Natural killer cell (primary cell): ENCODE measurements around the gene TMBIM4. TPM values are rescaled to one million over a fixed set of nuclear protein-coding genes. Genes with fewer than 3 reads are reported as not detected.
"Not testable (repeated sequence)": the region's sequence is repeated elsewhere in the genome, so short reads cannot be mapped to it uniquely, and the experiment has no call there.

Experiments used
- ATAC-seq, 3 donors: fragments of 150-1000 bp in 2 of 3; fragments of 200-7000 bp in 1 of 3; cut with Tn5 transposase; 1 replicate in 1 of 3; 2 replicates in 2 of 3; pipeline ENCODE4 v1.10.0; 2021; ENCODE audit warnings: mild to moderate bottlenecking in 2 of 3, moderate library complexity in 2 of 3
- DNase-seq, 2 donors: peaks; one replicate each; pipeline versions ENCODE4 v3.0.0 to v3.0.0-alpha.2; 2013 to 2021; ENCODE audit warnings: mixed read lengths in 1 of 2
- H3K27ac ChIP-seq: one replicate; pipeline ENCODE4 v1.5.1; 2013; ENCODE audit warnings: mild to moderate bottlenecking, low read length
- H3K27me3 ChIP-seq: one replicate; pipeline ENCODE4 v1.6.1; 2013; ENCODE audit warnings: low read length; ENCODE audit not compliant: control insufficient read depth, insufficient read depth
- H3K36me3 ChIP-seq: one replicate; pipeline ENCODE4 v1.6.1; 2013; ENCODE audit warnings: low read length; ENCODE audit not compliant: control insufficient read depth, insufficient read depth
- H3K4me1 ChIP-seq: one replicate; pipeline ENCODE4 v1.6.1; 2013; ENCODE audit warnings: low read length; ENCODE audit not compliant: control insufficient read depth, insufficient read depth
- H3K4me3 ChIP-seq: one replicate; pipeline ENCODE4 v1.5.1; 2013; ENCODE audit warnings: low read length
- H3K9me3 ChIP-seq: one replicate; pipeline ENCODE4 v1.6.1; 2013; ENCODE audit warnings: low read length; ENCODE audit not compliant: control insufficient read depth, insufficient read depth
- H3K27ac Mint-ChIP-seq, 2 donors: one replicate each; pipeline ENCODE4 v1.8.0; 2022; ENCODE audit warnings: mild to moderate bottlenecking in 2 of 2, mixed read lengths in 2 of 2, moderate library complexity in 1 of 2
- H3K27me3 Mint-ChIP-seq, 2 donors: one replicate each; pipeline ENCODE4 v1.8.0; 2022; ENCODE audit warnings: low read depth in 2 of 2, mixed read lengths in 2 of 2
- H3K36me3 Mint-ChIP-seq: one replicate; pipeline ENCODE4 v1.8.0; 2022; ENCODE audit warnings: mixed read lengths
- H3K4me1 Mint-ChIP-seq, 2 donors: one replicate each; pipeline ENCODE4 v1.8.0; 2022; ENCODE audit warnings: mixed read lengths in 2 of 2
- H3K4me3 Mint-ChIP-seq: one replicate; pipeline ENCODE4 v1.8.0; 2022; ENCODE audit warnings: mild to moderate bottlenecking, moderate library complexity, mixed read lengths
- H3K9me3 Mint-ChIP-seq, 2 donors: one replicate each; pipeline ENCODE4 v1.8.0; 2022; ENCODE audit warnings: mixed read lengths in 2 of 2
- CTCF ChIP-seq: fragments of 200-600 bp; IDR thresholded peaks from one replicate; pipeline ENCODE4 v1.8.0; 2022; ENCODE audit warnings: antibody characterized with exemption
- WGBS: methylation state at CpG from one replicate; pipeline ENCODE4 v1.1.7; 2013; ENCODE audit warnings: missing lambda C conversion rate; ENCODE audit not compliant: insufficient coverage; 5-methylcytosine and 5-hydroxymethylcytosine counted together
- intact Hi-C: fragments of 100-400 bp; cut with micrococcal nuclease; formaldehyde crosslinking; loops from one replicate; pipeline ENCODE4 v1.14.2; 2022
- total RNA-seq, 4 donors: library from RNA; stranded (reverse); fragments of 120-200 nt in 1 of 4; gene quantifications; one replicate each; pipeline versions ENCODE4 v1.2.3 to v1.2.4, GENCODE V29; 2013 to 2022

TMBIM4 gene
- total RNA-seq, 3 donors from 2014 or later (not counting 1 experiment from before 2014, with no cell fraction given) = 46.6 to 72.0 (median 63.2) TPM

GRCh38 chr12:66187821-66188220, 18.0 kb upstream of the TMBIM4 start:
- Histone ChIP-seq H3K4me1 (peaks cover 11% of the 10 kb centered on the region), H3K36me3 (no peaks in the 10 kb centered on the region), H3K27ac (peak overlapping the region; percentile 18), H3K9me3 (no peaks in the 10 kb centered on the region), H3K4me3 (no peak overlapping the region), H3K27me3 (peaks cover 8% of the 10 kb centered on the region)
- intact Hi-C loops = loop anchor here (2.0 kb wide), 1 partner anchor 19 kb away; the partner anchor contains the start of gene TMBIM4
- no peak for ATAC-seq
- Mint-ChIP-seq H3K27me3 (peaks cover 47 to 54% of the 10 kb centered on the region in 2 donors), H3K9me3 (peaks cover 5 to 6% of the 10 kb centered on the region in 2 donors), H3K4me1 (peaks cover 0 to 7% of the 10 kb centered on the region in 2 donors), H3K4me3 (peak overlapping the region; percentile 79), H3K36me3 (peaks cover 7% of the 10 kb centered on the region), H3K27ac (peak overlapping the region; percentile 40 to 53)
- no peak for TF ChIP-seq CTCF
- WGBS = 81% methylated on average over 3 of the region's 4 CpGs
- DNase-seq = no peak

GRCh38 chr12:66187036-66187435, 17.2 kb upstream of the TMBIM4 start:
- no peaks in the 10 kb centered on the region for H3K36me3 ChIP-seq
- Mint-ChIP-seq H3K4me3 (peak overlapping the region; percentile 65), H3K36me3 (peaks cover 7% of the 10 kb centered on the region), H3K27me3 (peaks cover 54 to 60% of the 10 kb centered on the region in 2 donors), H3K4me1 (peaks cover 0 to 7% of the 10 kb centered on the region in 2 donors), H3K9me3 (peaks cover 5 to 6% of the 10 kb centered on the region in 2 donors), H3K27ac (peak overlapping the region in 1 of 2 donors; percentile 40)
- TF ChIP-seq CTCF = no peak
- H3K4me1 ChIP-seq = peaks cover 11% of the 10 kb centered on the region
- no peaks in the 10 kb centered on the region for H3K9me3 ChIP-seq
- WGBS = 55% methylated on average over 2 of the region's 2 CpGs
- H3K4me3 ChIP-seq = no peak overlapping the region
- H3K27me3 ChIP-seq = peaks cover 10% of the 10 kb centered on the region
- peak overlapping the region; percentile 39 for H3K27ac ChIP-seq
- intact Hi-C loops = no loop called here
- DNase-seq (no peak), ATAC-seq (no peak)

GRCh38 chr12:66184822-66185221, 15.0 kb upstream of the TMBIM4 start:
- H3K27me3 Mint-ChIP-seq = peaks cover 43 to 47% of the 10 kb centered on the region in 2 donors
- H3K4me3 ChIP-seq, H3K27me3 ChIP-seq, H3K4me3 Mint-ChIP-seq, H3K4me1 Mint-ChIP-seq, ATAC-seq, H3K9me3 Mint-ChIP-seq, H3K27ac Mint-ChIP-seq, H3K27ac ChIP-seq, intact Hi-C loops, H3K36me3 ChIP-seq, H3K36me3 Mint-ChIP-seq, H3K9me3 ChIP-seq, DNase-seq: not testable (repeated sequence)
- H3K4me1 ChIP-seq = peaks cover 11% of the 10 kb centered on the region
- 72% methylated on average over 1 of the region's 3 CpGs for WGBS

- H3K27ac ChIP-seq = no peak overlapping the region
- Mint-ChIP-seq H3K36me3 (peaks cover 7% of the 10 kb centered on the region), H3K4me1 (no peaks in the 10 kb centered on the region), H3K9me3 (peaks cover 5 to 6% of the 10 kb centered on the region in 2 donors), H3K4me3 (no peak overlapping the region), H3K27me3 (peaks cover 48 to 53% of the 10 kb centered on the region in 2 donors), H3K27ac (no peak overlapping the region)
- H3K27me3 ChIP-seq = peaks cover 2% of the 10 kb centered on the region
- intact Hi-C loops = no loop called here
- no peaks in the 10 kb centered on the region for H3K4me1 ChIP-seq
- H3K9me3 ChIP-seq = no peaks in the 10 kb centered on the region
- no peak for DNase-seq
- WGBS = 74% methylated on average over 3 of the region's 3 CpGs
- no peak for TF ChIP-seq CTCF
- no peaks in the 10 kb centered on the region for H3K36me3 ChIP-seq
- no peak overlapping the region for H3K4me3 ChIP-seq
- ATAC-seq = no peak
These were observed 13.2 kb upstream of the TMBIM4 start for GRCh38 chr12:66182956-66183355.
